ENCODE measurements around the gene HARBI1.
A peak's percentile ranks its signal among the peaks of the same experiment; 100 is the strongest.

HARBI1 gene, protein sequence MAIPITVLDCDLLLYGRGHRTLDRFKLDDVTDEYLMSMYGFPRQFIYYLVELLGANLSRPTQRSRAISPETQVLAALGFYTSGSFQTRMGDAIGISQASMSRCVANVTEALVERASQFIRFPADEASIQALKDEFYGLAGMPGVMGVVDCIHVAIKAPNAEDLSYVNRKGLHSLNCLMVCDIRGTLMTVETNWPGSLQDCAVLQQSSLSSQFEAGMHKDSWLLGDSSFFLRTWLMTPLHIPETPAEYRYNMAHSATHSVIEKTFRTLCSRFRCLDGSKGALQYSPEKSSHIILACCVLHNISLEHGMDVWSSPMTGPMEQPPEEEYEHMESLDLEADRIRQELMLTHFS

DNA sequence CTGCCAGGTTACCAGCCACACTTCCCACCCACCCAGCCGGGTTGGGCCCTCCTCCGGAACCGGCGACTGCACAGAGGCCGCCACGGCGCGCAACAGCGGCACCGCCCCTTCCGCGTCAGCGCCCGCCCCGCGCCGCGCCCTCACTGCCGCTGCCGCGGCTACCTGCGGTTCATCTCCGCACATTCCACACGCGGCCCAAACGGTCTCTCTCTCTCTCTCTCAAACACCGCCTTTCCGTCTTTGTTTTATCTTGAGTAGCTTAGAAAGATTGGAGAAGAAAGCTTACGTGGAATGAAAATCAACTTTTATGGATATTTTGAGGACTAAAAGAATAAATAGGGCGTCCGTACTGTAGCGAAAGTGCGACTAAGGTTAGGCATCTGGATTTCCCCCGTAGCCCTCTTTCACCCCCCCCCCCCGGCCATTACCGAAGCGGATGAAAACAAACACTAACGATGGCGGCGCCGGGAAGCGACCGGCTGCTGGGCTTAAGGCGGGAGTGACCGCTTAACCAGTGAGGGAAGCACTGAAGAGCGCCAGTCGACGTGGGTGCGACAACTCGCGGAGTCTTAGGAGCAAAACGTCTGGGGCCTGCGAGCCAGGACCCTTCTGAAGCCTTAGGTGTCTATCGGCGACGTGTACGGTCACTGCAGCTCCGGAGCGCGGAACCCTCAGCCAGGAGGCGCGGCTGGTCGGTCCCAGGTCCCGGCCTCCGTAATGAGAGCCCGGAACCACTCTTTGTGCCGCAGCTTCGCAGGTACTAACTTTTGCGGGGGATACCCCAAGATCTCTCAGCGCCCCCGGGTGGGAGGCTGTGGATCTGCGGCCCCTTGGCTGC is at the start of gene HARBI1, which contains the start of gene ATG13:
Gene HARBI1 (minus strand): TSS at position 94 of the 838 bp plus-strand sequence. CDS start 990 bp downstream, outside the sequence.
Gene ATG13 (plus strand): TSS at position 420 of the 838 bp plus-strand sequence. CDS start 26,739 bp downstream, outside the sequence.
- peaks cover 48% of the 10 kb centered on the region for H3K4me1 Mint-ChIP-seq
- DNase-seq (ENCODE audit: low spot score in 2 of 2) (peak; percentile 88 to 96), ATAC-seq (peak; percentile 97)
- H3K9me3 Mint-ChIP-seq: no peaks in the 10 kb centered on the region
- peak within 1 kb of the TSS; percentile 100 for H3K27ac Mint-ChIP-seq
- H3K4me3 Mint-ChIP-seq: peak within 1 kb of the TSS; percentile 92
- H3K36me3 Mint-ChIP-seq: peaks cover 43% of the 10 kb centered on the region

DNA sequence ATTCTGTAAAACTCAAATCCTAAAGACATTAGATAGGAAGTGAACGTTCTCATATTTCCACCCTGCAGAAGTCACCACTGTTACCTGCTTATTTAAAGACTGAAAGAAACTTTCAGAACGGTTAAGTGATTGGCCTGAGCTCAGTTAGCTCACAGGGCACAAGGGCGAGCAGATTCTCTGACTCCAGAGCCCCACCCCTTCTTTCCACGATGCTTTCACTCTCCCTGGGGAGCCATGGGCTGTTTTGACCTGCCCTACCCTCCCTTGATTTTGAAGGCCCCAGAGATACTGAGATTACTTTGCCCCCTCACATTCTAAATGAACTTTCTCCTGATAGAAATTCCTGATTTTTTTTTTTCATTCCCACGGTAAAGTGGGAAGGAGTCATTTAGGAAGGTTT is 49.5 kb upstream of the HARBI1 start:
- ATAC-seq: no peak
- DNase-seq (ENCODE audit: low spot score in 2 of 2): no peak
- peaks cover 93% of the 10 kb centered on the region for H3K36me3 Mint-ChIP-seq
- H3K4me3 Mint-ChIP-seq: no peak overlapping the region
- no peaks in the 10 kb centered on the region for H3K9me3 Mint-ChIP-seq
- peaks cover 24% of the 10 kb centered on the region for H3K4me1 Mint-ChIP-seq
- H3K27ac Mint-ChIP-seq: peak overlapping the region; percentile 90

DNA sequence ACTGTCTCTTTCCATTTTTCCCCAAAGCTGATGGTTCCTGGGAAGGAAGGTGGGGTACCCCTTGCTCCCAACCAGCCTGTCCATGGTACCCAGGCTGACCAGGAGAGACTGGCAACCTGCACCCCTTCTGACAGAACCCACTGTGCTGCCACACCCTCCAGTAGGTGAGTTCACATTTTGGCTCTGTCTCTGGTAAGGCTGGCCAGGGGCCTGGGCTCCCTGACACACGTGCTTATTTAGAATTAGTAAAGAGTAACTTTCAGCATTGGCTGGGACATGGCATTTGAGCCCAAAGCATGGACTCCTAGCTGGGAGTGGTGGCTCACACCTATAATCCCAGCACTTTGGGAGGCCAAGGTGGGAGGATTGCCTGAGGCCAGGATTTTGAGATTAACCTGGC is 48.3 kb upstream of the HARBI1 start:
- peaks cover 12% of the 10 kb centered on the region for H3K4me1 Mint-ChIP-seq
- ATAC-seq (no peak), DNase-seq (ENCODE audit: low spot score in 2 of 2) (no peak)
- no peaks in the 10 kb centered on the region for H3K9me3 Mint-ChIP-seq
- peak overlapping the region; percentile 72 for H3K27ac Mint-ChIP-seq
- no peak overlapping the region for H3K4me3 Mint-ChIP-seq
- peaks cover 96% of the 10 kb centered on the region for H3K36me3 Mint-ChIP-seq

DNA sequence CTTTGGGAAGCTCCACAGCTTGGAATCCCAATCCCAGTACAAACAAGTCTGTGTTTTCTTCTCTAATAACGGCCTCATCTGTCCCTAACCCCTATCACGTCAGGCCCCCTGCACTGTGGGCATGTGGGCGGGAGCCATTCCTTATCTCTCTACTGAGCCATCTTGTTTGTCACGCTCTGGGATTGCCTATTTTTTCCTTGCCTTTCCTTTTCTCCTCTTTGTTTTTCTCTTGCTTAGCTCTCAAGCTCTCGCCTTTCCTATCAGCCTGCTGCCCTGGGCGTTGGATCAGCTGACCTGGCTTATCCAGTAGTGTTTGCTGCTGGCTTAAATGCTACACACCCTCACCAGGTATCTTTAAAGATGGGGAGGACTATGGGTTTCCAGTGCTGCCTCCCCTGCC is 47.6 kb upstream of the HARBI1 start:
- ATAC-seq: no peak
- peaks cover 97% of the 10 kb centered on the region for H3K36me3 Mint-ChIP-seq
- H3K4me1 Mint-ChIP-seq: peaks cover 4% of the 10 kb centered on the region
- no peaks in the 10 kb centered on the region for H3K9me3 Mint-ChIP-seq
- H3K27ac Mint-ChIP-seq: peak overlapping the region; percentile 72
- DNase-seq (ENCODE audit: low spot score in 2 of 2): no peak
- H3K4me3 Mint-ChIP-seq: no peak overlapping the region

DNA sequence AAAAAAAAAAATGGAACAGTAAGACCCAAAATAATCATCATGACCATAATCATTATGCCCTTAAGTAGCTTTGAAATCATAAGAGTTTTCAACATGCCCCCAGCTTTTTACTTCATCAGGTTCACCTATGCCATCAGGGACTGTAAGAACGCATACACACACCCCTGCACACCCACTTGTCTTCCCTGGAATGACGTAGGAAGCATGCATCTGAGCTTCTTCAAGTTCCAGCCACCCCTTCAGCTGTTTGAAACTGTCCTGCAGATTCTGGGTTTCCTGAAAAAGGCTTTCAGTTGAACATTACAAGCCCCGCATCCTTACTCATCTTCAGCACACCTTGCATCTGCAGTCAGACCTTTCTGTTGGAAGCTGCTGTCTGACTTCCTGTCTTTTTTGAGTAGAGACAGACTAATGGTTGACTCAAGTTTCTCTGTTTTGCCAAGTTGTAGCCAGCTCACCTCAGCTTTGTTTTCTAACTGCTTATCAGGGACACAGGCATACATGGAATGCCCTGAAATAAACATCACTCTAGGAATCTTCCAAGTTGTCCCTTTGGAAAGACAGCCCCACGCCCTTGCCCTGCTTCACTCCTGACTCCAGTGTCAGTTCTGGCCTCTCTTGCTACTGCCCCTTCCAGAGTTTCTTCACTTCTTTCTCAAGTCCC is 46.4 kb upstream of the HARBI1 start:
- Mint-ChIP-seq H3K4me3 (no peak overlapping the region), H3K4me1 (no peaks in the 10 kb centered on the region), H3K9me3 (no peaks in the 10 kb centered on the region), H3K27ac (peak overlapping the region; percentile 80), H3K36me3 (peaks cover 100% of the 10 kb centered on the region)
- DNase-seq (ENCODE audit: low spot score in 2 of 2) (no peak), ATAC-seq (no peak)

DNA sequence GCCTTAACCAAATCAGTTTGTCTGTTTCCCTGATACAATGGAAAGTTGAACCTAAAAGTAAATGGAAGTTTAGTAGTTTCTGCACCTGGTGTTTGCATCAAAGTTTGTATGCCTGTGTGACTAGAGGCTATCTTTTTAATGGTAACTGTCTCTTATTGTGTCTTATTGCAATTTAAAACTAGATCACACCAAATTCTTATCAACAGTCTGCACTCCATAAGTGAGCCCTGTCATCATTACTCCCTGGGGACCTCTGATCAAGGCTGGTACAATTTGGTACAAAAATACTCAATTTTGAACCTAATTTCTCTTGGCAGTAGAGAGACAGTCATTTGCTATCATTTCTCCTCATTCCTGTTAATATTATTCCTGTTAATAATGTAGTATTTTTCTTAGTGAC is 45.3 kb upstream of the HARBI1 start:
- Mint-ChIP-seq H3K4me1 (no peaks in the 10 kb centered on the region), H3K9me3 (no peaks in the 10 kb centered on the region), H3K4me3 (no peak overlapping the region), H3K36me3 (peaks cover 100% of the 10 kb centered on the region), H3K27ac (peak overlapping the region; percentile 14)
- ATAC-seq (no peak), DNase-seq (ENCODE audit: low spot score in 2 of 2) (no peak)

DNA sequence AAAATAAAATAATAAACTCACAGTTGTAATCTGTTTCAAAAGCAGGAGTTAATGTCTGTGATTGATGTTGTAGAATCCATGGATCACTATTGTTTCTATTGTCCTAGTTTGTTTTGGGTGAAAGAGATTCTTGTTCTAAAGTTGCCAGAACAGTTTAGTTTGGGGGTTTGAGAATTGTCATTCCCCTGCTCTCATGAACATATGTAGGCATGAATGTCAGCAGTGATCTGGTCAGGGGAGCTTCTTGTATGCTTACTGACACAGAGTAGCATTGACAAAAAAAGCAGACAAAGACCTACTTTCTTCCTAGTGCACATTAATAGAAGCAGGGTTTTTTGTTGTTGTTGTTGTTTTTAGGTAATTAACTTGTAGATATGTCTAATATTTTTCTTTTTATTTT is 44.8 kb upstream of the HARBI1 start:
- ATAC-seq: no peak
- H3K9me3 Mint-ChIP-seq: no peaks in the 10 kb centered on the region
- no peak for DNase-seq (ENCODE audit: low spot score in 2 of 2)
- peaks cover 100% of the 10 kb centered on the region for H3K36me3 Mint-ChIP-seq
- H3K4me3 Mint-ChIP-seq: no peak overlapping the region
- H3K27ac Mint-ChIP-seq: peak overlapping the region; percentile 14
- no peaks in the 10 kb centered on the region for H3K4me1 Mint-ChIP-seq

DNA sequence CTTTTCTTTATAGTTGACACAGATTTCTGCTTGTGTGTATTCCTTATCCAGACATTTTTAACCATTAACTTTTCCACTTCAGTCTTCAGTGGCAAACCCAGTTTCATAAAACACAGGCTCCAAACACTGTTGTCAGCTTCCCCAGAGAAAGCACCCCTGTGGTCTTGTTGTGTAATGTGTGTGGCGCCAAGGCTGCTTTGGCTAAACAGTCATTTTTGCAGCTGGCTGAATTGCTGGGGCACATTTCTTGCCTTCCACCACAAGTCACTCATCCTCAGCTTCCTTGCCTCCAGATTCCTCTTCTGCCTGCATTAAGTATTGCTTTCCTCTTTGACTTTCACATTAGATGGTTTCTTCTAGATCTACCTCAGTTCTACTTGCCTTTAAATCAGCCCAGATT is 42.9 kb upstream of the HARBI1 start:
- no peak for ATAC-seq
- H3K9me3 Mint-ChIP-seq: no peaks in the 10 kb centered on the region
- no peak overlapping the region for H3K4me3 Mint-ChIP-seq
- H3K36me3 Mint-ChIP-seq: peaks cover 100% of the 10 kb centered on the region
- DNase-seq (ENCODE audit: low spot score in 2 of 2): no peak
- H3K4me1 Mint-ChIP-seq: no peaks in the 10 kb centered on the region
- no peak overlapping the region for H3K27ac Mint-ChIP-seq

DNA sequence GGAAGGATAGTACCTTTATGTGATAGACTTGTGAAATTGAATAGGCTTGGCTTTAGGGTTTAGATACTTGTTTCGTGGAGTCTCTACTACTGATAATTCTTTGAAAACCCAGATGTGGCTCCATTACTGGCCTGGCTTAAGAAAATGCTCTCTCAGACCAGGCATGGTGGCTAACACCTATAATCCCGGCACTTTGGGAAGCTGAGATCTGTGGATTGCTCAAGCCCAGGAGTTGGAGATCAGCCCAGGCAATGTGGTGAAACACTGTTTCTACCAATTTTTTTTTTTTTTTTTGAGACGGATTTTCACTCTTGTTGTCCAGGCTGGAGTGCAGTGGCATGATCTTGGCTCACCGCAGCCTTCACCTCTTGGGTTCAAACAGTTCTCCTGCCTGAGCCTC is 41.2 kb upstream of the HARBI1 start:
- H3K4me1 Mint-ChIP-seq: no peaks in the 10 kb centered on the region
- peaks cover 100% of the 10 kb centered on the region for H3K36me3 Mint-ChIP-seq
- DNase-seq (ENCODE audit: low spot score in 2 of 2) (no peak), ATAC-seq (no peak)
- no peak overlapping the region for H3K4me3 Mint-ChIP-seq
- H3K27ac Mint-ChIP-seq: peak overlapping the region; percentile 54
- no peaks in the 10 kb centered on the region for H3K9me3 Mint-ChIP-seq

DNA sequence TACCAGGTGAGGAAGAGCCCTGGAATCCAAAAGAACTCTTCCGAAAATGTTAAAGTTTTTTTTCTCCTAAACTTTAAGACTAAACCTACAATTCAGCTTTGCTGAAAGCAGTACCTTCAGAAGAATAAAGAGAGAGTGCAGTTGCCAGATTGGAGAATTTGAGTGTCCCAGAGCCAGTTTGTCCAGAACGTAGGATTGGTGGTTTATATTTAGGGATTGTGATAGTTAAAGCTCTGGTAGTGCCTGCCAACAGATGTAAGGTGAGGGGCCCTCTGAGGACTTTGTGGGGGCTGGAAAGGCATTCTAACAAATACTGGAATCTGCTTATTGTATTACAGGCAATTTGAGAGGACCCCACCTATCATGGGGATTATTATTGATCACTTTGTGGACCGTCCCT is 40.2 kb upstream of the HARBI1 start:
- H3K4me3 Mint-ChIP-seq: no peak overlapping the region
- DNase-seq (ENCODE audit: low spot score in 2 of 2) (no peak), ATAC-seq (no peak)
- H3K27ac Mint-ChIP-seq: peak overlapping the region; percentile 20
- peaks cover 100% of the 10 kb centered on the region for H3K36me3 Mint-ChIP-seq
- H3K9me3 Mint-ChIP-seq: no peaks in the 10 kb centered on the region
- no peaks in the 10 kb centered on the region for H3K4me1 Mint-ChIP-seq

DNA sequence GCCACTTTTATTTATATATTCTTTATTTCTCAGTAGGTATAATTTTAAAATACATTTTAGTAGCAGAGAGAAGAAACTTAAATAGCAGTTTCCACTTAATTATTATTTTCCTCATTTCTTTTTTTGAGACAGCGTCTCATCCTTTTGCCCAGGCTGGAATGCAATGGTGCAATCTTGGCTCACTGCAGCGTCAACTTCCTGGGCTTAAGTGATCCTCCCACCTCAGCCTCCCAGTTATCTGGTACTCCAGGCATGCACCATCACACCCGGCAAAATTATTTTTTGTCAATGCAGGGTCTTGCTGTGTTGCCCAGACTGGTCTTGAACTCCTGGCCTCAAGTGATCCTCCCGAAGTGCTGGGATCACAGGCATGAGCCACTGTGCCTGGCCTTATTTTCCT is 38.6 kb upstream of the HARBI1 start:
- Mint-ChIP-seq H3K9me3 (no peaks in the 10 kb centered on the region), H3K4me1 (no peaks in the 10 kb centered on the region), H3K4me3 (no peak overlapping the region), H3K27ac (no peak overlapping the region), H3K36me3 (peaks cover 100% of the 10 kb centered on the region)
- no peak for DNase-seq (ENCODE audit: low spot score in 2 of 2)
- ATAC-seq: no peak

DNA sequence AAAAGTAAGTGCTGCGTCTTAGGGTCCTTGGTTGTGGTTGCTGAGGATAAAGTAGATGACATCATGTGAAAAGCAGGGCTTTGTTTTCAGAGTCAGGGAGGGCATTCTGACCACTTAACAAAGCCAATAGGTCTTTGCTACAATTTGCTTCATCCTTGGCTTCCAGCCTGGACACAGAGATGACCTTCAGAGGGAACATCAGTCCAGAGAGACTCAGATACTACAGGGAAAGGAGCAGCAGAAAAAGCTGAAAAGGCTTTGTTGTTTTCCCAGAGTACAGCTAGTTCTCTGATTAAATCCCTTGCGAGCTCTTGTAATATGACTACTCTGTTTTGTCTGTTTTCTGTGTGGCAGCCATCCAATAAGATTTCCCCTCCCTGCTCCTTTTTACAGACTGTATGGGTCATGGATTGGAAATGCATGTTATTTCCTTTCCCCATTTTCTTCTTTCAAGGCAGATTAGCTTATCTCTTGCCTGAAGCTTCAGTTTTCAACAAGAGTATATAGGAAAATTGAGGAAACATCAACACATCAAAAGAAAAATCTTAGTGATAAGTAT is 32.2 kb upstream of the HARBI1 start:
- no peaks in the 10 kb centered on the region for H3K4me1 Mint-ChIP-seq
- H3K36me3 Mint-ChIP-seq: peaks cover 100% of the 10 kb centered on the region
- no peak for DNase-seq (ENCODE audit: low spot score in 2 of 2)
- no peaks in the 10 kb centered on the region for H3K9me3 Mint-ChIP-seq
- H3K4me3 Mint-ChIP-seq: no peak overlapping the region
- no peak overlapping the region for H3K27ac Mint-ChIP-seq
- no peak for ATAC-seq

DNA sequence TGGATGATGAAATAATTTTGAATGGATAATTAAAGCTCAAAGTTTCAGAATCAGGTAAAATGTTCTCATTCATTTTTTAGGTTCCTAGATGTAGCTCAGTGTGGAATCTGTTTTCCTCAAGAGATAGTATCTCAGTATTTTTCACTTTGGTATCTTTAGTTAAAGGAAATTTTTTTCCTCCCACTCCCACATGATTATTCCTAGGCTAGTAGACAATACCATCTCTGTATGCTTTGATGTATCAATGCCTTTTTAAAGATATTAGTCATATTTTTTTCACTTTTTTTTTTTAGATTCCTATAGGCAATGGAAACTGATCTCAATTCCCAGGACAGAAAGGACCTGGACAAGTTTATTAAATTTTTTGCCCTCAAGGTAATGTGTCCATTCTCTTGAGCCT is 27.0 kb upstream of the HARBI1 start:
- ATAC-seq: no peak
- H3K27ac Mint-ChIP-seq: no peak overlapping the region
- peaks cover 91% of the 10 kb centered on the region for H3K36me3 Mint-ChIP-seq

DNA sequence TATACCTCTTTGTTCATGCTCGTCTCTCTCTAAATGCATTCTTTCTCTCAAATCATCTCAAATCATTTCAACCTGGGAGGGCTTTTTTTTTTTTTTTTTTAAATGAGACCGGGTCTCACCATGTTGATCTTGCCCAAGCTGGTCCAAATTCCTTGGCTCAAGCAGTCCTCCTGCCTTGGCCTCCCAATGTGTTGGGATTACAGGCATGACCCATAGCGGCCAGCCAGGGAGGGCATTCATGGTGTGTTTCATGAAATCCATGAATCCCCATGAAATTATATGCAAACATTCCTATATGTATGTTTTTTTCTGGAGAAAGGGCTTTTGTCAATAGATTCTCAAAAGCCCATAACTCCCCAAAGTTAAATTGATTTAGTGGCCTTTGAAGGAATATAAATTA is 26.5 kb upstream of the HARBI1 start:
- Mint-ChIP-seq H3K27ac (no peak overlapping the region), H3K36me3 (peaks cover 86% of the 10 kb centered on the region), H3K4me1 (peaks cover 18% of the 10 kb centered on the region), H3K9me3 (no peaks in the 10 kb centered on the region), H3K4me3 (no peak overlapping the region)
- ATAC-seq (no peak), DNase-seq (ENCODE audit: low spot score in 2 of 2) (no peak)

More for the DNA sequence above, 27.0 kb upstream of the HARBI1 start:
- Mint-ChIP-seq H3K9me3 (no peaks in the 10 kb centered on the region), H3K4me1 (peaks cover 18% of the 10 kb centered on the region), H3K4me3 (no peak overlapping the region)
- no peak for DNase-seq (ENCODE audit: low spot score in 2 of 2)
